Adrenal gland (tissue), 12 donors: ENCODE results near the gene TRAF1. TPM values are rescaled to one million over a fixed set of nuclear protein-coding genes. Genes with fewer than 3 reads are reported as not detected.

Source experiments
- DNase-seq, 7 donors: peaks; one replicate each; pipeline ENCODE4 v3.0.0-alpha.2; 2019 to 2020
- H3K27ac ChIP-seq, 5 donors: fragments of 200-600 bp; sonication (generic) in 4 of 5; 1 replicate in 3 of 5; 2 replicates in 2 of 5; pipeline versions ENCODE4 v1.5.1 to v1.8.0; 2016 to 2020; ENCODE audit warnings: mild to moderate bottlenecking in 1 of 5
- H3K27me3 ChIP-seq: fragments of 200-600 bp; 2 replicates; pipeline ENCODE4 v1.8.0; 2021
- H3K36me3 ChIP-seq, 2 donors: fragments of 200-600 bp; replicated peaks in 1 of 2; 1 replicate in 1 of 2; 2 replicates in 1 of 2; pipeline versions ENCODE4 v1.5.1 to v1.8.0; 2018 to 2022
- H3K4me1 ChIP-seq, 2 donors: fragments of 200-600 bp; replicated peaks in 1 of 2; 1 replicate in 1 of 2; 2 replicates in 1 of 2; pipeline versions ENCODE4 v1.5.1 to v1.8.0; 2018 to 2021
- H3K4me3 ChIP-seq, 4 donors: fragments of 200-600 bp; sonication (generic) in 3 of 4; one replicate each; pipeline ENCODE4 v1.5.1; 2016 to 2018
- H3K9me3 ChIP-seq, 3 donors: fragments of 200-600 bp; sonication (generic) in 1 of 3; replicated peaks in 1 of 3; 1 replicate in 2 of 3; 2 replicates in 1 of 3; pipeline versions ENCODE4 v1.5.1 to v1.8.0; 2016 to 2021
- POLR2A ChIP-seq, 2 donors: fragments of 450-650 bp; IDR thresholded peaks; one replicate each; pipeline ENCODE4 v1.6.1; 2017; ENCODE audit warnings: antibody characterized with exemption in 2 of 2, mild to moderate bottlenecking in 2 of 2, moderate library complexity in 1 of 2
- WGBS, 4 donors: extraction: QIAGEN DNeasy Blood & Tissue Kit in 2 of 4; methylation state at CpG; one replicate each; pipeline versions ENCODE4 v1.1.5 to v1.1.7; 2013 to 2017; 5-methylcytosine and 5-hydroxymethylcytosine counted together
- intact Hi-C, 2 donors: fragments of 100-400 bp; cut with DNase I; formaldehyde crosslinking; loops; one replicate each; pipeline versions ENCODE4 v1.14.1 to v1.15.0; 2022 to 2023
- polyA plus RNA-seq, 3 donors: library from polyadenylated mRNA; stranded (reverse); fragments of 200-250 nt in 2 of 3; fragments of 350-450 nt in 1 of 3; fragmentation: Illumina TruSeq in 1 of 3; extraction: RNeasy Lipid Tissue Mini Kit (QIAGEN cat#74804) in 1 of 3; gene quantifications; one replicate each; pipeline ENCODE4 v1.2.3, GENCODE V29; 2013 to 2014
- total RNA-seq, 9 donors: library from RNA; depleted of rRNA in 4 of 9; stranded (reverse); fragments of >200 nt in 4 of 9; fragments of 120-200 nt in 1 of 9; fragmentation: NEBNext Ultra II Directional in 1 of 9; extraction: Animal tissue kit (Norgen Biotek cat#: 25700) in 1 of 9; gene quantifications; one replicate each; pipeline versions ENCODE4 v1.1.0 to v1.2.4, GENCODE V29; 2013 to 2023
- TF ChIP-seq, protein P1 (sequence below), 6 experiments: fragments of 450-650 bp in 4 of 6; fragments of 200-600 bp in 2 of 6; sonication (generic) in 1 of 6; IDR thresholded peaks; 1 replicate in 5 of 6; 2 replicates in 1 of 6; pipeline versions ENCODE4 v1.5.1 to v1.8.0; 2016 to 2021; ENCODE audit warnings: antibody characterized with exemption in 6 of 6, mild to moderate bottlenecking in 2 of 6, moderate library complexity in 1 of 6
- donor health status: healthy with polysubstance abuse.
- donor health status: Bipolar disorder and iron deficiency.
- donor health status: DM: yes; HTN: yes; CAD: no.
- donor health status: DM: no; HTN: no; CAD: no.
- donor health status: DM: no; HTN: no; CAD: no.
- donor health status: DM: yes; HTN: yes; CAD: no.

TRAF1 gene
- total and polyA plus RNA-seq, 12 donors: 1.6 to 42.7 (median 7.0) TPM

DNA sequence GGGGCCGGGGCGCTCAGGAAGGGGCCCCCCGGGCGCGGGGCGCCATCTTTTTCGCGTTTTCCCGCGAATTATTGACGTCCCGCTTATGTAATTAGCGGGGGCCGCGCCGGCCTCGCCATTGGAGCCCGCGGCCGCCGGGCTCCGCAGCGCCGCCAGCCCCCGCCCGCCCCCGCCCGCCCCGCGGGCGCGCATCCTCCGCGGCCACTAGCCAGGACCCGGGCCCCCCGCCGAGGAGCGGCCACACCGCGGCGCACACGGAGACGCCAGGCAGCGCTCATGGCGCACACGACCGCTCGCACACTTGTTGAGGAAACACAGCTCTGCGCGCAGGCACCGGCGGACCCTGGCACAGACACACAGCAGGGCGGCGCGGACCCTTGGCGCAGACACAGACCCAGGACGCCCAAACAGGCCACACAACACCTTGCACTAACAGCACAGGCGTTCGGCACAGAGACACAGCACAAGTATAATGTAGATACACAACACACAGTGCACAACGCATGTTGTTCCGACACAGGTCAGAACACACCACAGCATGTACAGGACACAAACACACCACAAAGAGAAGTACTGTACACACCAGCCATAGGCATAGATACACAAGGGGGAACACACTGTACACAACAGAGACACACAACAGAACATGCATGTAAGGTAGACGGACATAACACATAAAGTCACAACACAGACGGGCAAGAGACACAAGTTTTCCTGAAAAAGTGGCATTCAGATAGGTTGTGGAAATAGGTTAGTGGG is 49.1 kb downstream of the TRAF1 start:
- DNase-seq: peak; percentile 51 to 81 (median 66)
- Histone ChIP-seq H3K4me3 (peak overlapping the region in 1 of 4 donors; percentile 76), H3K36me3 (peaks cover 0 to 8% of the 10 kb centered on the region in 2 donors), H3K4me1 (peaks cover 0 to 15% of the 10 kb centered on the region in 2 donors), H3K27me3 (no peaks in the 10 kb centered on the region), H3K27ac (peak overlapping the region in 4 of 5 donors; percentile 20 to 96 (median 88)), H3K9me3 (no peaks in the 10 kb centered on the region)
- intact Hi-C loops: loop anchor here in 1 of 2 donors (5.0 kb wide), 1 partner anchor 45 kb away; no protein-coding TSS in a partner anchor
- WGBS, 4 donors: 2 to 16% (median 8%) methylated on average over 4 to 63 of the region's 63 CpGs
- TF ChIP-seq, protein P1, sequence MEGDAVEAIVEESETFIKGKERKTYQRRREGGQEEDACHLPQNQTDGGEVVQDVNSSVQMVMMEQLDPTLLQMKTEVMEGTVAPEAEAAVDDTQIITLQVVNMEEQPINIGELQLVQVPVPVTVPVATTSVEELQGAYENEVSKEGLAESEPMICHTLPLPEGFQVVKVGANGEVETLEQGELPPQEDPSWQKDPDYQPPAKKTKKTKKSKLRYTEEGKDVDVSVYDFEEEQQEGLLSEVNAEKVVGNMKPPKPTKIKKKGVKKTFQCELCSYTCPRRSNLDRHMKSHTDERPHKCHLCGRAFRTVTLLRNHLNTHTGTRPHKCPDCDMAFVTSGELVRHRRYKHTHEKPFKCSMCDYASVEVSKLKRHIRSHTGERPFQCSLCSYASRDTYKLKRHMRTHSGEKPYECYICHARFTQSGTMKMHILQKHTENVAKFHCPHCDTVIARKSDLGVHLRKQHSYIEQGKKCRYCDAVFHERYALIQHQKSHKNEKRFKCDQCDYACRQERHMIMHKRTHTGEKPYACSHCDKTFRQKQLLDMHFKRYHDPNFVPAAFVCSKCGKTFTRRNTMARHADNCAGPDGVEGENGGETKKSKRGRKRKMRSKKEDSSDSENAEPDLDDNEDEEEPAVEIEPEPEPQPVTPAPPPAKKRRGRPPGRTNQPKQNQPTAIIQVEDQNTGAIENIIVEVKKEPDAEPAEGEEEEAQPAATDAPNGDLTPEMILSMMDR (IDR thresholded peaks at IDR 0.05): peak in 2 of 6 experiments; percentile 4
- TF ChIP-seq POLR2A (IDR thresholded peaks at IDR 0.05): no peak

DNA sequence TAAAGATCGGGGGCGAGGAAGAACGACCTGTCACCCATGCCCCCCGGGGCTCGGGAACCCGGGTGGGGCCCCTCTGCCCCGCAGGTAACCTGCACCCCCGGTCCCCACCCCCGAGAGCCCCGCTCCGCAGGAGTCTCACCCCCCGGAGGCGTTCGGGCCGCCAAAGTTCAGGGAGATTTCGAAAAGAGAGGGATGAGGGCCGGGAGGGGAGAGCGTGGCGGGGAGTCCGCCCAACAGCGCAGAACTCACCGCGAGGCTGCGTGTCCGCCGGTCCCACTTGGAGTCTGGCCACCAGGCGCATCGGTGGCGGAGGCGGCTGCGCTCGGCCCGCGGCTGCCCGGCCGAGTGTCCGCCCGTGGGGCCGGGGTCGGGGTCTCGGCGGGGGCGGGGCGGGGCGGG is 49.8 kb downstream of the TRAF1 start, which contains the start of gene PHF19:
TSS of gene PHF19 (minus strand) at position 347 of the 399 bp plus-strand sequence. CDS start 2,447 bp downstream, outside the sequence.
- 0 to 1% (median 1%) methylated on average over 4 to 42 of the region's 45 CpGs; no CpG with 5 or more reads in 1 of the 4 donors for WGBS, 4 donors
- DNase-seq: peak in 4 of 7 donors; percentile 31 to 47 (median 40)

DNA sequence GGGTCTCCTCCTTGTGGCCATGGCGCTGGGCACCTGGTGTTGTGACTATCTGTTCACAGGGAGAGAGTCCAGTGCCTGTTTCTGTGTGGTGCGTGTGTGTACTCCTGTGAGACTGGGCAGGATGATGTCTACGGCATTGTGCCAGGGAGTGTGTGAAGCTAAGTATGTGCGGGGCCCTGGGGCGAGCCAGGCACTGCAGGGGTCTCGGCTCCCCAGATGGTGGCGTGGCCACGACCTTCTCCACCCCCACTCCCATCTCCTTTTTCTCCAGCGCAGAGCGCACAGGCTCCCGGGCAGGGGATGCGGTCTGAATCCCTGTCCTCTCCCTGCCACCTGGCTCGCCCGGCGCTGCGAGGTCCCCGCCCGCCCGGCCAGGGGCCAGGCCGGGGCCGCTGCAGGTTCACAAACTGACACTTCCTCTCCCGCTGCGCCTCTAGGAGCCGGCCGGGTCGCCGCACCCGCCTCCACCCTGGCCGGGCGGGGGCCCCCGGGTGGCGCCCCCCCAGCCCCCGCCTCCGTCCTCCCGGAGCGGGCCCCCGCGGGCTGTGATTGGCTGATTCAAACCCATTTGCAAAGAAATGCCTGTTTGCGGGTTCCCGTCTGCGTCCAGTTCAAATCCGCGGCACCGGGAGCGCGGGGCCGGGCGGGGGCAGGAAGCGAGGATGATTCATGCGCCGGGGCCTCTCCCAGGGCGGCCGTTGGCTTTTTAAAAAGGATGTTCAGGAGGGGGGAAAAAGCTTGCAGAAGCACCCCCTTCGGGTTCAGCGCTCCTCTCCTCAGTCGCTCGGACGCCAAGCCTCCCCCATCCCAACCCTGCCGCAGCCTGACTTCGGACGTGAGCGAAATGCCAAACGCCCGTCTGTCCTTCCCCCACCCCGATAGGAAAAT is 50.4 kb downstream of the TRAF1 start:
- intact Hi-C loops: loop anchor here in 1 of 2 donors (5.0 kb wide), 1 partner anchor 46 kb away; no protein-coding TSS in a partner anchor
- no peaks in the 10 kb centered on the region for H3K27me3 ChIP-seq
- H3K4me1 ChIP-seq: peaks cover 0 to 15% of the 10 kb centered on the region in 2 donors
- peak; percentile 82 to 93 (median 84) for DNase-seq
- no peaks in the 10 kb centered on the region for H3K9me3 ChIP-seq
- peaks cover 0 to 14% of the 10 kb centered on the region in 2 donors for H3K36me3 ChIP-seq
- 1 to 2% (median 2%) methylated on average over 20 to 65 of the region's 65 CpGs for WGBS, 4 donors
- TF ChIP-seq, protein P1 (IDR thresholded peaks at IDR 0.05): peak in 1 of 6 experiments; percentile 1
- peak; percentile 12 to 42 for TF ChIP-seq POLR2A (IDR thresholded peaks at IDR 0.05)
- peak overlapping the region; percentile 54 to 96 (median 90) for H3K27ac ChIP-seq
- peak overlapping the region in 3 of 4 donors; percentile 73 to 76 (median 75) for H3K4me3 ChIP-seq

More for the DNA sequence above, 49.8 kb downstream of the TRAF1 start, which contains the start of gene PHF19:
- Histone ChIP-seq H3K9me3 (no peaks in the 10 kb centered on the region), H3K27me3 (no peaks in the 10 kb centered on the region), H3K4me3 (peak within 1 kb of the TSS in 3 of 4 donors; percentile 73 to 76 (median 75)), H3K27ac (peak within 1 kb of the TSS; percentile 54 to 96 (median 90)), H3K4me1 (peaks cover 0 to 15% of the 10 kb centered on the region in 2 donors), H3K36me3 (peaks cover 0 to 14% of the 10 kb centered on the region in 2 donors)
- intact Hi-C loops: loop anchor here in 1 of 2 donors (5.0 kb wide), 1 partner anchor 45 kb away; no protein-coding TSS in a partner anchor
- TF ChIP-seq, protein P1 (IDR thresholded peaks at IDR 0.05): no peak
- no peak for TF ChIP-seq POLR2A (IDR thresholded peaks at IDR 0.05)
